ENCODE measurements around the gene NAGS. TPM values are rescaled to one million over a fixed set of nuclear protein-coding genes. Genes with fewer than 3 reads are reported as not detected.

NAGS gene
- total RNA-seq, 1 donor from 2014 or later, result 0.11 TPM

GRCh38 chr17:43975898-43976297 lies 28.5 kb upstream of the NAGS start:
- Histone ChIP-seq H3K27me3 (ENCODE audit: low read depth) (peaks cover 34% of the 10 kb centered on the region), H3K9me3 (replicated peaks) (no peaks in the 10 kb centered on the region), H3K27ac (replicated peaks) (no peak overlapping the region), H3K36me3 (no peaks in the 10 kb centered on the region), H3K4me3 (no peak overlapping the region), H3K4me1 (no peaks in the 10 kb centered on the region)
- intact Hi-C loops (cut with micrococcal nuclease), result no loop called here
- no peak for DNase-seq
- TF ChIP-seq CTCF (IDR thresholded peaks at IDR 0.05; ENCODE audit: borderline replicate concordance), result no peak

DNA sequence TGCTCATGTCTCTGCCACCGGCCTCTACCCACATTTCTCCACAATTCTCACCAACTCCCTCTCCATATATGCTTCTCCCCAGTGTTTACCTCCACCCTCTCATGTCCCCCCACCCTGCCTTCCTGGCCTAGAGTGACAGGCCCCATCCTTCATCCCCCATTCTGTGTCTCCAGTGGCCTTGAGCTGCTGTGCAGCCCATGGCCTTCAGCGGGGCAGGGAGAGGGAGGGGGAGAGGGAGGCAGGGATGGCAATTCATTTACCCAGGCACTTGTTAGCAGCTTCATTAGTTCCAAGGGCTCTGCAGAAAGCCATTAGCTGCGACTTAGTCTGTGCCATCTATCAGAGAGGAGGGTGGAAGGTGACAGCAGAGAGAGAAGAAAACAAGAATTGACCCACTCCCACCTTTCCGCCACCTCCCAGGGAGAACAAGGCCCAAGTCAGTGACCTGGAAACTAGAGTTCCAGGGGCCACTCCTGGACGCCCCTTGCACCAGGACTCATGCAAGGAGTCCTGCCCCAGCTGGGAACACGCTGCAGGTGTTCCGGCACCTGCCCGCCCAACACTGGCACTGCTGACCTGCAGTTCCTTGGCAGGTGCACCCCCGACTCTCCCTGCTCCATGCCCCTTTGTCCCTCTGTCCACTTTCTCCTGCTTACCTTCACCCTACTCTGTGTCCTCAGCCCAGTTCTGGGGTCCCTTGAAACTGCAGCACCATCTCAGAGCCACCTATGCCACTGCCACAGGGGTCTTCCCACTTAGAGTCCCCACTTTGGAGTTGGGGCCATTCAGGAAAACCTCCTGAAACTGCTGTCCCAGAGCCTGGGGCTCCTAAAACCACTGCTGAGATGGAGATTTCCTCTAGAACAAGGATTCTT lies 27.2 kb upstream of the NAGS start:
- Histone ChIP-seq H3K4me1 (no peaks in the 10 kb centered on the region), H3K4me3 (no peak overlapping the region), H3K27ac (replicated peaks) (no peak overlapping the region), H3K27me3 (ENCODE audit: low read depth) (peaks cover 41% of the 10 kb centered on the region), H3K36me3 (no peaks in the 10 kb centered on the region), H3K9me3 (replicated peaks) (no peaks in the 10 kb centered on the region)
- no peak for DNase-seq
- no peak for TF ChIP-seq CTCF (IDR thresholded peaks at IDR 0.05; ENCODE audit: borderline replicate concordance)
- intact Hi-C loops (cut with micrococcal nuclease), result no loop called here

- no peak overlapping the region for H3K4me3 ChIP-seq
- H3K27ac ChIP-seq (replicated peaks), result no peak overlapping the region
- intact Hi-C loops (cut with micrococcal nuclease), result no loop called here
- no peak for TF ChIP-seq CTCF (IDR thresholded peaks at IDR 0.05; ENCODE audit: borderline replicate concordance)
- H3K4me1 ChIP-seq, result no peaks in the 10 kb centered on the region
- H3K27me3 ChIP-seq (ENCODE audit: low read depth), result peaks cover 50% of the 10 kb centered on the region
- H3K36me3 ChIP-seq, result no peaks in the 10 kb centered on the region
- DNase-seq, result no peak
- no peaks in the 10 kb centered on the region for H3K9me3 ChIP-seq (replicated peaks)
These were observed 26.3 kb upstream of the NAGS start for GRCh38 chr17:43978078-43978477.

DNA sequence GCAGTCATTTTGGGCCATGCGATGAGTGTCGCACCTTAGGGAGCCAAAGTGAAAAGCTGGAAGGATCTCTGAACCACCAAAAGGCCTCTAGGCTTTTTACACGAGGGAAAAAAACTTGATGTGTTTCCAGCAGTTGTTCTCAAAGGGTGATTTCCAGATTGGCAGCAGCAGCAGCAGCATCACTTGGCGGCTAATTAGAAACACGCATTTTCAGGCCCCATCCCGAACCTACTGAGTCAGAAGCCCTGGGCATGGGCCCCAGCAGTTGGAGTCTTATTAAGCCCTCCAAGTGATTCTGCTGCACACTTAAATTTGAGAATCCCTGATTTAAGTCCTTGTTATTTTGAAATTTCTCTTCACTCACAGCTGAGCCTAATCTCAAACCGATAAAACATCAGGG lies 25.4 kb upstream of the NAGS start:
- no peak for DNase-seq
- Histone ChIP-seq H3K27ac (replicated peaks) (no peak overlapping the region), H3K36me3 (no peaks in the 10 kb centered on the region), H3K4me3 (no peak overlapping the region), H3K4me1 (peaks cover 8% of the 10 kb centered on the region), H3K9me3 (replicated peaks) (no peaks in the 10 kb centered on the region), H3K27me3 (ENCODE audit: low read depth) (peaks cover 54% of the 10 kb centered on the region)
- intact Hi-C loops (cut with micrococcal nuclease), result no loop called here
- TF ChIP-seq CTCF (IDR thresholded peaks at IDR 0.05; ENCODE audit: borderline replicate concordance), result no peak

- H3K27me3 ChIP-seq (ENCODE audit: low read depth), result peaks cover 54% of the 10 kb centered on the region
- H3K4me1 ChIP-seq, result peaks cover 13% of the 10 kb centered on the region
- no peaks in the 10 kb centered on the region for H3K36me3 ChIP-seq
- no peak overlapping the region for H3K4me3 ChIP-seq
- no peak overlapping the region for H3K27ac ChIP-seq (replicated peaks)
- no peaks in the 10 kb centered on the region for H3K9me3 ChIP-seq (replicated peaks)
- TF ChIP-seq CTCF (IDR thresholded peaks at IDR 0.05; ENCODE audit: borderline replicate concordance), result no peak
- no peak for DNase-seq
- intact Hi-C loops (cut with micrococcal nuclease), result no loop called here
These were observed 24.8 kb upstream of the NAGS start for GRCh38 chr17:43979671-43980070.

Measured in left ventricle myocardium inferior (tissue), 1 donor.